ENCODE data around the gene CDK12.

The CDK12 gene

DNA sequence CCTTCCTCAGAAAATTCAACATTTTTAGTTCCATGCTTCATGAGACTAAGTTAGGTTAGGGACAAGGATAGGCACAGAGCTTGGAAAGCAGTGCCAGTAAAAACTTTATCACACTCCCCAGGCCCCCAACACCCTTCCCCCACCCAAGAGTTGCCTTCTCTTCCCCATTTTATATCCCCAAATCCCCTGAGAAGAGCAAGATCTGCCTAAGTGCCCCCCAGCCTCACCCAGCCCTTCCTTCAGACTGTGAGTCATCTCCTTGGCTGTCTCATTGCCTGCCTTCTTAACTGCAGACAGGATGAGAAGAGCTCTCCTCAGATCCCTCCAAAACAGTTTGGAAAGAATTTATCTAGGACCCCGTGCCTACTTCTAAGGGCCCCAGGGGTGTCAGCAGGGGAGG lies 90.6 kb downstream of the CDK12 start:
- FAIRE-seq, result no peak

DNA sequence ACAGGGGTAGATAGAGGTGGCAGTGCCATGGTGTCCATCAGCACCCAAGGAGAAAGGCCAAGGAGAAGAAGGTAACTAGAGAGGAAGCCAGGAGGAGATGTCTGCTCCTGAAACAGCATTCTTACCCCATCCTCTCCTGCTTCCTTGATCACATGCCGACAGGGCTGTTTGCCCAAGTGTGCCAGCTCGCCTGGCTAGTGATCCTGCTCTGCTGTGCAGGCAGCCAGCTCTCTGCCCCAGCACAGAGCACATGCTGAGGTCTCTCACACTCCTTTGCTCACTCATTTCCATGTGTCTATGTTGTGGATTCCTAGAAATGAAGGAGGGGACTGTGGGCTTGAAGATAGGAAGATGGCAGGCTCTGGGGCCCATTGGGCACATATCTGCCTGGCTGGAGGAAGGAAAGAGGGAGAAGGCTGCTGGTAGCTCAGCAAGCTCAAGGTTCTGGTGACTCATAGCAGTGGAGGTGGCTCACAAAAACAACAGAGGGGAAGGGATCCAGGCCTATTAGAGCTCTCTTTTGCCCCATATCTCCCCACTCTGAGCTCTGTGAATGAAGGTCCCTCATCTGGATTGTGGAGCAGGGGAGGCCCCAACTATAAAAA lies 92.2 kb downstream of the CDK12 start:
- FAIRE-seq, result no peak

- no peak for FAIRE-seq
These were observed 94.1 kb downstream of the CDK12 start for GRCh38 chr17:39555368-39555767.

- FAIRE-seq, result no peak
These were observed 95.1 kb downstream of the CDK12 start for GRCh38 chr17:39556423-39556822.

DNA sequence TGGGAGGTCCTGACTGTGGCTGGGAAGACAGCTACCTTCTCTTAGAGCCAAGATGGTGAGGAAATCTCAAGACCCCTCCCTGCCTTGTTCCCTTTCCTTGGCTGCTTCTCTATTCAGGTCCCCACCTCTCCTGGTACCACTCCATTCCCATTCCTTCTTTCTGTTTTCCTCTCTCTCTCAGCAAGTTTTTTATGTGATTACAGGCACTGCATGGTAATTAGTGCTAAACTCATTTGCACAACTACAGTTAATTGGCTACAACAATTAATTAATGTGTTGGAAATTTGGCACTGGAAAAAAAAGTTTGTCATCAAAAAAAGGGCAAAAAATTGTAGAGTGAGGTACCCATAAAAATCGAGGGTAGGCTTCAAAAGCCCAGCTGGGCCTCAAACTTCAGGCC lies 101.1 kb downstream of the CDK12 start:
- FAIRE-seq, result no peak

DNA sequence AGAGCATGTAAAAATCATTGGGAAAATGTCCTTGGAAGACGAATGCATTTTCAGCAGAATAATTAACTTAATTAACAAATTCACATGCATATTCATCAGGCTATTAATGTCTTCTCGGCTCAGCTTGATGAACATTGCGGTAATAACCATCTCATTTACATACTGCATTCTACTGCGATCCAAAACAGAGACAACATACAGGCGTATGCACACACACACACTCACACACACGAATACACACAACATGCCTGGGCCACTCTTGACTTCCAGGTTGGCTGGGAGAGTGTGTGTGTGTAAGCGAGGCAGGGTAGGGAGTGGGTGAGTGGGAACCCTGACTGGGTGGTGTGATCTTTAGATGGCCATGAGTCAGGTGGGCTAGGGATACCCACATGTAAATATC lies 101.7 kb downstream of the CDK12 start:
- no peak for FAIRE-seq

- no peak for FAIRE-seq
These were observed 102.2 kb downstream of the CDK12 start for GRCh38 chr17:39563476-39563875.

GRCh38 chr17:39564211-39564848 lies 103.0 kb downstream of the CDK12 start:
- no peak for FAIRE-seq

GRCh38 chr17:39566094-39566850 lies 105.0 kb downstream of the CDK12 start:
- no peak for FAIRE-seq

- FAIRE-seq, result no peak
These were observed 107.4 kb downstream of the CDK12 start for GRCh38 chr17:39568702-39569101.

DNA sequence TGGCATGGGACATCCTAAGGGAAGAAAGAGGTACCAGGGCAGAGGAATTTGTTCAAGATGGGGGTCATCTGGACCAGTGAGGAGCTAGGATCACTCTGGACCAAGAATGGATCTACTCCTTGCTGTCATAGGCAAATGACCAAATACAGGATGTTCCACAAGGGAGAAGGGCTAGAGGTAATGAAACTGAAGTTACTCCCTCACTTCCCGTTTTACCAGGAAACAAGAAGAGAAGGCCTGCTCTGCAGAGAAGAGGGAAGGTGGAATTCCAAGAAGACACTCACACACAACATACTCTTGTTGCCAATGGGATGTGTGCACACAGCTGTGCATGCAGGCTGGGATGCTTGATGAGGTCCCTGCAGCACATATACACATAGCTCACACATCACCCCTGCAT lies 107.8 kb downstream of the CDK12 start:
- FAIRE-seq, result no peak

GRCh38 chr17:39572121-39572520 lies 110.8 kb downstream of the CDK12 start:
- no peak for FAIRE-seq

- no peak for FAIRE-seq
These were observed 112.4 kb downstream of the CDK12 start for GRCh38 chr17:39573447-39574298.

- no peak for FAIRE-seq
These were observed 114.9 kb downstream of the CDK12 start for GRCh38 chr17:39576187-39576586.

DNA sequence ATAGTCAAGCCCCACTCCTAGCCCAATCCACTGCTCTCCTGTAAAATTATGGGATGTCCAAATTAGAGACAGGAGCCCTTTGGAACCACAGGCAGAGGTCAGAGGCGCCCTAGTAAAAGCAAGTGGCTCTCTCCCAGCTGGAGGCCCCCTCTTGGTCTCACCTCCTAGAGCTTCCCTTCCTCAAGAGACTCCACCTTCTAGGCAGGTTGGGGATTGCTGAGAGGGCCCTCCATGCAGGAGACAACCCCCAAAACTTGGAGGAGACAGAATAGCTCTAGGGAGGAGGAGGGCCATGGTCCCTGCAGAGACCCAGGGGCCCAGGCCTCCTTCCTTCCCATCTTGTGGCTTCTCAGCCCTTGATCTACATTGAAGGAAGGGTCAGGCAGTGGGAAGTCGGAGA lies 117.0 kb downstream of the CDK12 start:
- FAIRE-seq, result no peak

DNA sequence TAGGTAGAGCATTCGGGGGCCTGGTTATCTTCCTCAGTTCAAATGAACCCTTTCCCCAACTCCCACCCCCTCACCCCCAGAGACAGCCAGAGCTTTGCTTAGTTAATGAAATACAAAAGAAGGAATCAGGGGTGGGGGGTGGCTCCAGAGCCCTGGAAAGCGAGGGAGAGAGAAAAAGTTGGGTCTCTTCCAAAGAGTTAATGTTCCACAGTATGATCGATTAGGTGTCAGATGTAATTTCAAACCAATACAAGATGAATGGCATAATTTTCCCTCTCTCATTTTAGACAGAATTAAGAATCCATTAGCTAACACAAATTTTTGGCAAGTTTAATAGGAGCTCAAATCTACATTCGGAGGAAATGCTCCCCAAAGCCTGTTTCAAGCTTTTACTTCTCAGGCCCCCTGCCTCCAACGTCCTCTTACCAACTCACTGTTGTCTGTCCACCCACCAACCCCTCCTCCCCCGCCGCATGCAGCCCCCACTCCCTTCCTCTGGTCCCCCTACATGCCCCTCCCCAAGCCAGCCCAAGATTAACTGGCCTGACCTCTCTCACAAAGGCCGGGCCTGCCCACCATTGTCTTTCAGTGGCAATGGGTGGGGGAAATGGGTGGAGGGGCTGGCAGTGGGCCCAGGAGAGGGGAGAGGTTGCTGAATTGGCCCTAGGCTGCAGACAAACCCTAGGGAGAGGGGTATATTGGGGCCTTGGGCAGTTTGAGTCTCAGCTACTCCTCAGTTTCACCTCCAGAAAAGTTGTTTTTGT lies 118.2 kb downstream of the CDK12 start:
- FAIRE-seq, result no peak

DNA sequence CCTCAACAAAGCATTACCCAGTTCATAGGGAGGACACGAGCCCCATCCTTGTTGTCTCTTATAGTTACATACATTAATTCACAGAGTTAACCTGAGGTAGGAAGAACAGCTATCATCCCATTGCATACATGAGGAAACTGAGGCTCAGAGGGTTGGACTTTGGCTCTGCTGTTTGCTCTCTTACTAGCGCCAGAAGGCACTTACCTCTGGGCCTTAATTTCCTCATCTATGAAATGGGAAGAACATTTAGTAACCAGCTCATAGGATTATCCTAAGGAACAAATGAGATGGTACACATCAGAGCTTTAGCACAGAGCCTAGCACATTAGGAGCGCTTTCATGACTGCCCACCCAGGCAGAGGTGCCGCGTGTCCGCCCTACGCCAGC lies 118.8 kb downstream of the CDK12 start:
- no peak for FAIRE-seq

DNA sequence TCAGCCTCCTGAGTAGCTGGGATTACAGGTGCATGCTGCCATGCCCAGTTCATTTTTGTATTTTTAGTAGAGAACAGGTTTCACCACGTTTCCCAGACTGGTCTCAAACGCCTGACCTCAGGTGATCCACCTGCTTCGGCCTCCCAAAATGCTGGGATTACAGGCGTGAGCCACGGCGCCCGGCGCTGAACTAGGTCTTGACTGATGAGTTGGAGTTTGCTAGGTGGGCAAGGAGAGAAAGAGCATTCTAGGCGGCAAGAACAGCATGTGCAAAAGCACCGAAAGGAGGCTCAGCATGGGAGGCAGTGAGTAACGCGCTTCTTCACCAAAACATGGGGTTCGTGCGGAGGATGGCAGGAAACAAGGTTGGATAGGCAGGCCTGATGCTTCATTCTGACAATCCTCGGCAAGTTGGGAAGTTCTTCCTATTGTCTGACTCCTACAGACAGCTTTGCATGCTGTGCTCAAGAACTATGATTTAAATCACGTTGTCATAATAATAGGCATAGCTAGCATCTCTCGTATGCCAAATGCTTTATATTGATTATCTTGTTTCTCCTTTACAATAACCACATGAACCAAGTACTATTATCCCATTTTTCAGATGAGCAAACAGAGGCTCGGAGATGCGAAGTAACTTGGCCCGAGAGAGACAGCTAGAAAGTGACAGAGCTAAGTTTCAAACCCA lies 119.9 kb downstream of the CDK12 start:
- no peak for FAIRE-seq

DNA sequence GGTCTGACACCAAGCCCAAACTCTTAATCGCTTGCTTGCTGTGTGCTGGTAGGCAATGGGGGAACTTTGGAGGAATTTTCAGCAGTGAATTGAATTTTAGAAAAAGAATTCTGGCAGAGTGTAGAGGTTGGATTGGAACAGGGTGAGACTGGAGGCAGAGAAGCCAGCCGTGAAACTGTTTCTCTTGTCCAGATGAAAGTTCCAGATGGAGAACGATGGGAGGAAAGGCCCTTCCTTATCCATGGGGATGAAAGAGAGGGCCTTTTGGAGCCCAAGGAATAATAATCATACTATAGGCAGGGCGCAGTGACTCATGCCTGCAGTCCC lies 120.4 kb downstream of the CDK12 start:
- FAIRE-seq, result no peak

DNA sequence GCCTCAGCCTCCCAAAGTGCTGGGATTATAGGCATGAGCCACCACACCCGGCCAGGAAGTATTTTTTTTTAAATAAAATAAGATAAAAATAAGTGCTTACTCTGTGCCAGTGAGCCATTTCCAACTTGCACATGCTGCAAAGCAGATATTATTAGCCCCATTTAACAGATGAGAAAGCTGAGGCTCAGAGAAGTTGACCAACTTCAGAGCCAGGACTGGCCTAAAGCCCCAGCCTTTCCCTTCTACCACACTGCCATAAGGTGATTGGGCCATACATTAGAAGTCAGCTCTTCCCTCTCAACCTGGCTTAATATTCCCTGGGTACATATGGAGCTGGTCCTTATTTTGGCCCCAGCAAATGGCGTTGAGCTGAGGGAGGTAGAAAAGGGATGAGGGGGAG lies 121.4 kb downstream of the CDK12 start:
- no peak for FAIRE-seq
